Activated CD8-positive, alpha-beta T cell treated with anti-CD3 and anti-CD28 coated beads for 36 hours (primary cell): ENCODE measurements around the gene MYBPH. TPM values are rescaled to one million over a fixed set of nuclear protein-coding genes. Genes with fewer than 3 reads are reported as not detected.

Experiments
- ATAC-seq: fragments of 200-7000 bp; cut with Tn5 transposase; one replicate; pipeline ENCODE4 v1.10.0; 2021; ENCODE audit warnings: mild to moderate bottlenecking, moderate library complexity
- CTCF ChIA-PET: fragments of 350-600 bp; sonication (Branson Sonifier 250); formaldehyde crosslinking; loops from one replicate; lab custom pipeline; 2021; ENCODE audit warnings: antibody characterized with exemption; lab: Charles Lee
- POLR2A ChIA-PET: fragments of 350-600 bp; sonication (Branson Sonifier 250); formaldehyde crosslinking; loops from one replicate; lab custom pipeline; 2021; ENCODE audit warnings: antibody characterized with exemption; lab: Charles Lee
- DNase-seq: peaks from one replicate; pipeline ENCODE4 v3.0.0-alpha.2; 2020
- H3K27ac Mint-ChIP-seq: one replicate; pipeline ENCODE4 v1.8.0; 2021; ENCODE audit warnings: mild to moderate bottlenecking, mixed read lengths
- H3K27me3 Mint-ChIP-seq: one replicate; pipeline ENCODE4 v1.8.0; 2021; ENCODE audit warnings: mixed read lengths
- H3K36me3 Mint-ChIP-seq: one replicate; pipeline ENCODE4 v1.8.0; 2021; ENCODE audit warnings: low read depth, mixed read lengths
- H3K4me1 Mint-ChIP-seq: one replicate; pipeline ENCODE4 v1.8.0; 2021; ENCODE audit warnings: low read depth, mixed read lengths
- H3K4me3 Mint-ChIP-seq: one replicate; pipeline ENCODE4 v1.8.0; 2021; ENCODE audit warnings: mild to moderate bottlenecking, moderate library complexity, mixed read lengths
- H3K9me3 Mint-ChIP-seq: one replicate; pipeline ENCODE4 v1.8.0; 2021; ENCODE audit warnings: mixed read lengths
- CTCF ChIP-seq: fragments of 200-600 bp; IDR thresholded peaks from one replicate; pipeline ENCODE4 v1.8.0; 2022; ENCODE audit warnings: antibody characterized with exemption, mild to moderate bottlenecking
- intact Hi-C: fragments of 100-400 bp; cut with micrococcal nuclease; formaldehyde crosslinking; loops from one replicate; pipeline ENCODE4 v1.10.0; 2022
- total RNA-seq, 2 experiments: library from RNA; stranded (reverse); gene quantifications; one replicate each; pipeline ENCODE4 v1.2.3, GENCODE V29; 2021

The MYBPH gene, protein sequence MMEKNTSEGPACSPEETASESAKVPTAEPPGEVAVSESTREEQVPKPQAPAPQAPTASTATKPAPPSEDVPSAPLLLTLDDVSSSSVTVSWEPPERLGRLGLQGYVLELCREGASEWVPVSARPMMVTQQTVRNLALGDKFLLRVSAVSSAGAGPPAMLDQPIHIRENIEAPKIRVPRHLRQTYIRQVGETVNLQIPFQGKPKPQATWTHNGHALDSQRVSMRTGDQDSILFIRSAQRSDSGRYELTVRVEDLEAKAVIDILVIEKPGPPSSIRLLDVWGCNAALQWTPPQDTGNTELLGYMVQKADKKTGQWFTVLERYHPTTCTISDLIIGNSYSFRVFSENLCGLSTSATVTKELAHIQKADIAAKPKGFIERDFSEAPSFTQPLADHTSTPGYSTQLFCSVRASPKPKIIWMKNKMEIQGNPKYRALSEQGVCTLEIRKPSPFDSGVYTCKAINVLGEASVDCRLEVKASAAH
- not detected for total RNA-seq

GRCh38 chr1:203175237-203175826, at the start of gene MYBPH:
Gene MYBPH, minus strand, starts transcription at chr1:203175826. Its CDS starts 71 bp downstream, at chr1:203175755.
- Mint-ChIP-seq H3K9me3 (no peaks in the 10 kb centered on the region), H3K27me3 (no peaks in the 10 kb centered on the region), H3K4me3 (no peak within 1 kb of the TSS), H3K27ac (no peak within 1 kb of the TSS), H3K4me1 (no peaks in the 10 kb centered on the region), H3K36me3 (no peaks in the 10 kb centered on the region)
- ChIA-PET POLR2A (interaction anchor here (1.4 kb wide), 1 partner anchor 52 kb away, joined by 3 read pairs; no protein-coding TSS in a partner anchor), CTCF (interaction anchor here (0.7 kb wide), 1 partner anchor 57 kb away, joined by 3 read pairs; no protein-coding TSS in a partner anchor)
- TF ChIP-seq CTCF: no peak
- intact Hi-C loops: no loop called here
- no peak for ATAC-seq
- no peak for DNase-seq

- no peak overlapping the region for H3K4me3 Mint-ChIP-seq
- no peaks in the 10 kb centered on the region for H3K36me3 Mint-ChIP-seq
- no peak for TF ChIP-seq CTCF
- H3K27me3 Mint-ChIP-seq: peaks cover 2% of the 10 kb centered on the region
- H3K4me1 Mint-ChIP-seq: no peaks in the 10 kb centered on the region
- POLR2A ChIA-PET: interaction anchor here (1.6 kb wide), 1 partner anchor 56 kb away, joined by 3 read pairs; no protein-coding TSS in a partner anchor
- DNase-seq: no peak
- intact Hi-C loops: no loop called here
- CTCF ChIA-PET: interaction anchor here (1.1 to 2.9 kb wide), 2 partner anchors 9 to 42 kb away, joined by 3 to 13 read pairs; no protein-coding TSS in a partner anchor
- no peak for ATAC-seq
- H3K9me3 Mint-ChIP-seq: no peaks in the 10 kb centered on the region
- no peak overlapping the region for H3K27ac Mint-ChIP-seq
Observed at GRCh38 chr1:203225071-203225470, 49.4 kb upstream of the MYBPH start.

DNA sequence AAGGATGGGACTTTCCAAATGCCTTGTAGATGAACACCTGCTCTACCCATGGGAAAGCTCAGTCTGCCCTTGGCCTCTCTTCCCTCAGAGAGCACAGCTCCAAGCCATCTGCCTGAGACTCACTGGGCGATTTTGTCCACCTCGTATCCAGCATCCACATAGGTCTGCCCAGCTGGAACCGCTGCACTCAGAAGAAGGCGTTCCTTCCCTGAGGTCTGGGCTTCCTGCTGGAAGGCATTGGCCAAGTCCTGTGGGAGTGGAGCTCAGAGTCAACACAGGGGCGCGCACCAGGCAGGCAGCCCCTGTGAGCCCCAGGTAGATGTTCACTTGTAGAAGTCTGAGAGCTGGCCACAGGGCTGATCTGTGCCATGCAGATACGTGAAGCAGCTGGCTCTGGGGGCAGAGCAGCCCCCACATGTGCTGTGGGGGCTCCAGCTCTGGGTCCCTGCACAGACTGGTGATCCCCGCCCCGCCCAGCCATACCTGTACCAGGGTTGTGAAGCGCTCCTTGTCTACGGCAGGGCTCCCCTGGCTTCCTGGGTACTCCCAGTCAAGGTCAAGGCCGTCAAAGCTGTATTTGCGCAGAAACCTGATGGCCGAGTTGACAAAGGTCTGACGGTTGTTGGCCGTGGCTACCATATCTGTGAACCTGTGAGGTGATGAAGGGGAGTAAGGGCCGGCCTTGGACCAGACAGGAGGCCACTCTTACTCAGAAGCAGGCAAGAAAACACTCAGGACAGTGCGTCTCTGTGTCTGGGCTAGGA, 47.6 kb upstream of the MYBPH start:
- intact Hi-C loops: no loop called here
- POLR2A ChIA-PET: interaction anchor here (1.6 kb wide), 1 partner anchor 54 kb away, joined by 3 read pairs; no protein-coding TSS in a partner anchor
- ATAC-seq (no peak), DNase-seq (no peak)
- H3K4me1 Mint-ChIP-seq: no peaks in the 10 kb centered on the region
- H3K9me3 Mint-ChIP-seq: no peaks in the 10 kb centered on the region
- no peak overlapping the region for H3K27ac Mint-ChIP-seq
- H3K4me3 Mint-ChIP-seq: no peak overlapping the region
- CTCF ChIA-PET: interaction anchor here (2.1 kb wide), 1 partner anchor 184 kb away, joined by 5 read pairs; no protein-coding TSS in a partner anchor
- no peaks in the 10 kb centered on the region for H3K27me3 Mint-ChIP-seq
- H3K36me3 Mint-ChIP-seq: no peaks in the 10 kb centered on the region
- no peak for TF ChIP-seq CTCF

DNA sequence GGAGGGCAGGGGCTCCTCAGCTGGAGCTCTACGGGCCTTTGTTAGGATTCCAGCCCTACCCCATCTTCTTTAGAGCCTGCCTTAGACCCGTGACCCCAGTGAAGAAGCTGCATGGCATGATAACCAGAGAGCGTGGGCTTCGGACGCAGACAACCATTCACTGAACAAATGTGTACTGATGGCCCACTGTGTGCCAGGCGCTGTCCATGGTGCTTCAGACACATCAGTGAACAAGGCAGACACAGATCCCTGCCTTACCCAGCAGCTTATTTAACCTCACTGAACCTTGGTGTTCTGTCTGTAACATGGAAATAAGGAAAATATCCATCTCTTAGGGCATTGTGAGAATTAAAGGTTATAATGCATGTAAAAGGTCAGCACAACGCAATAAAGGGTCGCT, 44.3 kb upstream of the MYBPH start:
- ChIA-PET POLR2A (no interaction called here), CTCF (interaction anchor here (1.0 to 5.7 kb wide), 3 partner anchors 17 to 180 kb away, joined by 3 to 23 read pairs (median 3); no protein-coding TSS in a partner anchor)
- no peaks in the 10 kb centered on the region for H3K27me3 Mint-ChIP-seq
- H3K4me1 Mint-ChIP-seq: no peaks in the 10 kb centered on the region
- H3K36me3 Mint-ChIP-seq: no peaks in the 10 kb centered on the region
- no peak for TF ChIP-seq CTCF
- DNase-seq (peak; percentile 9), ATAC-seq (no peak)
- no peak overlapping the region for H3K4me3 Mint-ChIP-seq
- no peaks in the 10 kb centered on the region for H3K9me3 Mint-ChIP-seq
- H3K27ac Mint-ChIP-seq: no peak overlapping the region
- intact Hi-C loops: loop anchor here (5.0 kb wide), 1 partner anchor 103 kb away; no protein-coding TSS in a partner anchor
